GM18858 (cell line): ENCODE measurements around the gene ARIH1.

ENCODE experiments used
- ATAC-seq: cut with Tn5 transposase; IDR thresholded peaks from one replicate; pipeline ENCODE4 v1.9.1; 2021; ENCODE audit not compliant: unreplicated experiment

ARIH1 gene

GRCh38 chr15:72486144-72486543 lies 12.0 kb downstream of the ARIH1 start:
- no peak for ATAC-seq

DNA sequence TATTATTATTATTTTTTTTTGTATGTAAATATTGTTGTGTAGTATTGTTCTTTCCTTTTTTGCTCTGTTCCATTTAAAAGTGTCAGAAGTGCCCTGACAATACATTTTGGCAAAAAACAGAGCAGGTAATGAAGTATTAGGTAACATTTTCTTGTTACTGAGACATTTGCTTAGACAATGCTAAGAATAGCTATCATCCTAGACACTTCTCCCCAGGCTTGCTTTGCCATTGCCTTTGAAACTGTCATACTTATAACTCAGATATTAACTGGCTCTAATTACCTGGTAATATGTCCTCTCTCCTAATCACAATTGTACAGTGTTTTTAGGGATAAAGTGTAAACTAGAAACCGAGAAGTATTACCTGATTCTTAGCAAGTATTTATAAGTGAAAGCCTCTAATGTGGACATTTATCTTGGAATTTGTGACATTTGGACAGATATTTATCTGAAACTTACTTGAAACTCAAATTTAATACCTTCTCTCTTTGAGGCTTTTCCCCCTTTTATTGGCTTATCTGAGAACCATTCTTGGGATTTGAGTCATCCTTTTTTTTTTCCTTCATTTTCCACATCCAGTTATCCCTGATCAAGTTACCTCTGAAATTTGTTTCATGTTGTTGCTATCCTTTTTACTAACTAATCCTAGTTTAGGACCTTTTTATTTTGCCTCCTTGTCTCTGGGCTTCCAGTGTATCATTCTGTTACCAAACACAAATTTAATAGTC lies 13.1 kb downstream of the ARIH1 start:
- ATAC-seq, result no peak

- no peak for ATAC-seq
Observed at GRCh38 chr15:72488558-72488957, 14.4 kb downstream of the ARIH1 start.

GRCh38 chr15:72489943-72490554 lies 15.9 kb downstream of the ARIH1 start:
- ATAC-seq, result no peak

- no peak for ATAC-seq
Observed at GRCh38 chr15:72491768-72492167, 17.6 kb downstream of the ARIH1 start.

GRCh38 chr15:72492733-72493132 lies 18.6 kb downstream of the ARIH1 start:
- ATAC-seq, result no peak

GRCh38 chr15:72493220-72493619 lies 19.1 kb downstream of the ARIH1 start:
- ATAC-seq, result no peak

DNA sequence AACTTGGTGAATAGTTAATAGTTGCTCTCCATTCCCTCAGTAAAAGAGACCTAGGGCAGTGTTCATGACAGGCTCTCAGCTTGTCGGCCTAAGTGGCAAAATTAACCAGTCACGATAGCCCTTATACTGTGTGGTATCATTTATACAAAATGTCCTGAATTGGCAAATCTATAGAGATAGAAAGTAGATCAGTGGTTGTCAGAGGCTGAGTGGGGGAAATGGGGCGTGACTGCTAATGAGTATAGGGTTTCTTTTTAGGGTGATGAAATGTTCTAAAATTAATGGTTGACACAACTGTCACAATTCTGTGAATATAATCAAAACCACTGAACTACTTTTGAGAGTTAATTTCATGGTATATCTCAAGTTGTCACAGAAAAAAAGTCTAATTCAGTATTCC lies 20.9 kb downstream of the ARIH1 start:
- ATAC-seq, result no peak

GRCh38 chr15:72496783-72497182 lies 22.7 kb downstream of the ARIH1 start:
- ATAC-seq, result no peak

DNA sequence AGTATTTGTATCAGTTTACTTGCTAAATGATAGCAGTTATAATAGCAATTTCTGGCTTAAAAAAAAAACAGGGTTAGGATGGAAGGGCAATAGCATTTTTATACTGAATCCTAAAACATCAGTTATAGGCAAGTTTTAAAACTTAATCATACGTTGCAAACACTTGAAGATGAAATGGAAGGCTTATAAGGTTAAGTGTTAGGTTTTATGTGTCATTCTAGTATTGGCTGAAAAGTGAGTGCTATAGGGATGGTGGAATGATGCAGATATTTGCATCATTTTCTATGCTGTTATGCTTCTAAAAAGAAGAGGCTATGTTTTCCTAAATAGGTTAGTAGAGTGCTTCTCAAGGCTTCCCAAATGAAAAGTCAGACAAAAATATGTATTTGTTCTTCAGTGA lies 23.3 kb downstream of the ARIH1 start:
- ATAC-seq, result no peak

- ATAC-seq, result no peak
Observed at GRCh38 chr15:72502220-72502809, 28.2 kb downstream of the ARIH1 start.

DNA sequence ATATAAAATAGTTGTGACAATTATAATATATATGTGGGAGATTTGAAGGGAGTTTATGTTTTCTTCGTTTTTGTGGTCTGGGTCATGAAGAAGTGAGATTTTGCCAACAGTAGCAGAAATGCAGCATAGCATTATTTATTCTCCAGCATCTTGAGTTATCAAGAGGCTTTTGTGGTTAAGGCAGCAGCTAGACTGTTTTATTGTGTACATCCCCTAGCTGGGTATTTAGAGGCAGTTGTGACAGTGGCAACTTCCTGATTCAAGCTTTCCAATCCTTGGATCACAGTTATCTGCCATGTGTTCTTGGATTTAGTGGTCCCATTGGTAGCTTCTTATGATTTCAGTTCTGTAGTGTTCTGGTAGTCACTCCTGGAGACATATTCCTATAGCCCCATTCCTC lies 29.0 kb downstream of the ARIH1 start:
- ATAC-seq, result no peak

- no peak for ATAC-seq
Observed at GRCh38 chr15:72507402-72508092, 33.4 kb downstream of the ARIH1 start.

DNA sequence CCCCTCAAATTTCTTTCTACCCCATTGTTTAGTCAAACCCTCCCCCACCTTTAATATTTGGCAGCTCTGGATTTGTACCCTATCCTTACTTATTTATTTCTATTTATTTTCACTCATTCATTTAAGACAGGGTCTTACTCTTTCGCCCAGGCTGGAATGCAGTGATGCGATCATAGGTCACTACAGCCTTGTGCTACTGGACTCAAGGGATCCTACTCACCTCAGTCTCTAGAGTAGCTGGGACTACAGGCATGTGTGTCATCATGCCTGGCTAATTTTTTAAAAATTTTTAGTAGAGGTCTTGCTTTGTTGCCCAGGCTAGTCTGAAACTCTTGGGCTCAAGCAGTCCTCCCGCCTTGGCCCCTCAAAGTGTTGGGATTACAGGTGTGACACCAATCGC lies 35.4 kb downstream of the ARIH1 start:
- ATAC-seq, result no peak

DNA sequence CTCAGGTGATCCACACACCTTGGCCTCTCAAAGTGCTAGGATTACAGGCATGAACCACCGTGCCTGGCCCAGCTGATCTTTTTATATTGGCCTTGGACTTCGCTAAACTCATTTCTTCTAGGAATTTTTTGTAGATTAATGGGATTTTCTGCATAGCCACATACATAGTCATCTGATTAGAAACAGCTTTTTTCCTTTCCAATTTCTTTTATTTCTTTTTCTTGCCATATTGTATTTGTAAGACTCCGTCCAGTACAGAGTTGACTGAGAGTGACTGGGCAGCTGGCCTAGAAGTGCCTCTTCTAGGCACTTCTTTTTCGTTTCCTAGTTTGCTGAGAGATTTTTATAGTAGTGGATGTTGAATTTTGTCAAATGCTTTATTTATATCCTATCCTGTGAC lies 37.4 kb downstream of the ARIH1 start:
- no peak for ATAC-seq

GRCh38 chr15:72515591-72516389 lies 41.7 kb downstream of the ARIH1 start:
- ATAC-seq, result no peak

DNA sequence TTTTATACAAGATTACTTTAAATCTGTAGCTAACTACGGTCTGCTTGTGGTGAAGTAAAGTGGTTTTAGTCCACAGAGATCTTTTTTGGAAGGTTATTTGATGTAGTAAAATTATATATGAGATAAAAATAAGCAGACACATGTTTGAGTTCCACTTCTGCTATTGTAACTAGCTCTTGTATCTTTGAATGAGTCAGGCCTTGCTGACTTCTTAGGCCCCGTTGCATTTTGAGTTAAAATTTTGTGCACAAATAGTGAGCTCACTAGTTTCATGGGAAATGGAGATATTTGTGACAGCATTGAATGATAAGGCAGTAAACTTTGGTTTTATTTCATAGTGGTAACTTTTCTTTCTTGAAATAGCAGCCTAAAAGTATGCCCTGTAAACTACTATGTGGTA lies 42.6 kb downstream of the ARIH1 start:
- no peak for ATAC-seq

GRCh38 chr15:72521682-72522081 lies 47.6 kb downstream of the ARIH1 start:
- no peak for ATAC-seq

- ATAC-seq, result no peak
Observed at GRCh38 chr15:72532991-72533601, 59.0 kb downstream of the ARIH1 start.

GRCh38 chr15:72534523-72534922 lies 60.4 kb downstream of the ARIH1 start:
- no peak for ATAC-seq

GRCh38 chr15:72535911-72536310 lies 61.8 kb downstream of the ARIH1 start:
- no peak for ATAC-seq
